Measurements from ENCODE around the gene PSMD7. TPM values are rescaled to one million over a fixed set of nuclear protein-coding genes. Genes with fewer than 3 reads are reported as not detected.

The PSMD7 gene
- total and polyA plus RNA-seq, 2 experiments from 2014 or later: 116 to 165 TPM

DNA sequence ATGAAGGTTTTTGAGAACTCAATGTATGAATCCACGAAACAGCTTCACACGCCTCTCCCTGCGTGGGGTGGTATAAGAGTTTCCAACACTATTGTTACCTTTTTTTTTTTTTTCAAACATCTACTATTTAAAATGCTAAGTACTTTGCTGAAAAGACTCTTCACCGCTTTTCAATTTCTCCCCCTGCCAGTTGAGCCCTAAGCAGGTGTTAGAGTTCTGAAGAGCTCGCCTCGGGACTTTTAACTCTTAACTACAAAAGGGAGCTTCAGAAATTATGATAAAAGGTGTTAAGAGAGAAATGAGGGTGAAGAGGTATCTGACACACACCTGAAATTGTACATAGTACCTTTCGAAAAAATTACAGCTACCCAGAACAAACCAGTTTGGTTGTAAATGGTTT, 20.9 kb upstream of the PSMD7 start:
- Mint-ChIP-seq H3K4me3 (peak overlapping the region; percentile 45; the same call in 1 of the 3 replicates), H3K27ac (no peak overlapping the region), H3K4me1 (peaks cover 22% of the 10 kb centered on the region; the same call in 2 of the 3 replicates), H3K27me3 (ENCODE audit: insufficient read depth, low read depth, poor library complexity) (peaks cover 2% of the 10 kb centered on the region), H3K9me3 (peaks cover 4% of the 10 kb centered on the region), H3K36me3 (ENCODE audit: low read depth) (0 out of 3 replicates have a peak, but pooled peaks cover 3% of the 10 kb centered on the region)
- Histone ChIP-seq H3K36me3 (ENCODE audit: insufficient read depth) (no peaks in the 10 kb centered on the region), H3F3A (replicated peaks; ENCODE audit: low read depth) (no peaks in the 10 kb centered on the region), H3K9me2 (ENCODE audit: insufficient read depth) (no peaks in the 10 kb centered on the region), H3K79me2 (replicated peaks; ENCODE audit: insufficient read depth) (no peaks in the 10 kb centered on the region), H3K4me3 (no peak overlapping the region), H3K4me1 (ENCODE audit: insufficient read depth) (peaks cover 8% of the 10 kb centered on the region), H3K27me3 (ENCODE audit: insufficient read depth) (no peaks in the 10 kb centered on the region), H2AFZ (no peak overlapping the region), H3K27ac (ENCODE audit: low read depth) (no peak overlapping the region), H3K4me2 (peak overlapping the region; percentile 27; the same call in 1 of the 2 replicates), H4K20me1 (replicated peaks; ENCODE audit: insufficient read depth) (no peaks in the 10 kb centered on the region)
- no peak for TF ChIP-seq CREB1 (CRISPR knock-in tag; IDR thresholded peaks at IDR 0.05; ENCODE audit: low read depth)
- no peak for TF ChIP-seq JUNB (IDR thresholded peaks at IDR 0.05; ENCODE audit: unreplicated experiment)
- TF ChIP-seq NANOG (IDR thresholded peaks at IDR 0.05; ENCODE audit: borderline replicate concordance): no peak
- TF ChIP-seq ZNF114 (CRISPR knock-in tag; IDR thresholded peaks at IDR 0.05): no peak
- no peak for TF ChIP-seq EZH2phosphoT487 (IDR thresholded peaks at IDR 0.05; ENCODE audit: unreplicated experiment)
- TF ChIP-seq, protein P1, sequence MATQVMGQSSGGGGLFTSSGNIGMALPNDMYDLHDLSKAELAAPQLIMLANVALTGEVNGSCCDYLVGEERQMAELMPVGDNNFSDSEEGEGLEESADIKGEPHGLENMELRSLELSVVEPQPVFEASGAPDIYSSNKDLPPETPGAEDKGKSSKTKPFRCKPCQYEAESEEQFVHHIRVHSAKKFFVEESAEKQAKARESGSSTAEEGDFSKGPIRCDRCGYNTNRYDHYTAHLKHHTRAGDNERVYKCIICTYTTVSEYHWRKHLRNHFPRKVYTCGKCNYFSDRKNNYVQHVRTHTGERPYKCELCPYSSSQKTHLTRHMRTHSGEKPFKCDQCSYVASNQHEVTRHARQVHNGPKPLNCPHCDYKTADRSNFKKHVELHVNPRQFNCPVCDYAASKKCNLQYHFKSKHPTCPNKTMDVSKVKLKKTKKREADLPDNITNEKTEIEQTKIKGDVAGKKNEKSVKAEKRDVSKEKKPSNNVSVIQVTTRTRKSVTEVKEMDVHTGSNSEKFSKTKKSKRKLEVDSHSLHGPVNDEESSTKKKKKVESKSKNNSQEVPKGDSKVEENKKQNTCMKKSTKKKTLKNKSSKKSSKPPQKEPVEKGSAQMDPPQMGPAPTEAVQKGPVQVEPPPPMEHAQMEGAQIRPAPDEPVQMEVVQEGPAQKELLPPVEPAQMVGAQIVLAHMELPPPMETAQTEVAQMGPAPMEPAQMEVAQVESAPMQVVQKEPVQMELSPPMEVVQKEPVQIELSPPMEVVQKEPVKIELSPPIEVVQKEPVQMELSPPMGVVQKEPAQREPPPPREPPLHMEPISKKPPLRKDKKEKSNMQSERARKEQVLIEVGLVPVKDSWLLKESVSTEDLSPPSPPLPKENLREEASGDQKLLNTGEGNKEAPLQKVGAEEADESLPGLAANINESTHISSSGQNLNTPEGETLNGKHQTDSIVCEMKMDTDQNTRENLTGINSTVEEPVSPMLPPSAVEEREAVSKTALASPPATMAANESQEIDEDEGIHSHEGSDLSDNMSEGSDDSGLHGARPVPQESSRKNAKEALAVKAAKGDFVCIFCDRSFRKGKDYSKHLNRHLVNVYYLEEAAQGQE (IDR thresholded peaks at IDR 0.05; ENCODE audit: unreplicated experiment): no peak
- peak; percentile 45 for ATAC-seq
- DNase-seq (ENCODE audit: low spot score): peak; percentile 41

DNA sequence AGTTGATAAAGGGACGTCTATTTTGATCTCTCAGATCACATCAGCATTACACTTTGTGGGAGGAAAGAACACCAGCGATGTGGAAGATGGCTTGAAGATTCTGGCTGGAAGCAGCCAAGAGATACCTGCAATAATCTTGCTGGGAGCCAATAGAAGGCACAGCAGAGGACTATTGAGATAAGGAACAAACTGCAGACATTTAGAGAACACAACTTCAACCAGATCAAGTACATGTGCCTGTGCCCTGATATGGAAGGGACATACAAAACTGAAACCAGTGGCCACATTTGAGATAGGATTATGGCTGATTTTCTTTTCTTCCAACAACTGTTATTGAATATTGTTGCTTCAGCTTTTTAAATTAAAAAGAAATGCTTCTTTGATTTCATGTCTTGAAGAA, 18.6 kb upstream of the PSMD7 start:
- H3K4me3 Mint-ChIP-seq: no peak overlapping the region
- Histone ChIP-seq H2AFZ (no peak overlapping the region), H4K20me1 (replicated peaks; ENCODE audit: insufficient read depth) (no peaks in the 10 kb centered on the region), H3K27ac (ENCODE audit: low read depth) (no peak overlapping the region), H3K4me1 (ENCODE audit: insufficient read depth) (peaks cover 8% of the 10 kb centered on the region), H3K4me2 (no peak overlapping the region), H3K27me3 (ENCODE audit: insufficient read depth) (no peaks in the 10 kb centered on the region), H3K79me2 (replicated peaks; ENCODE audit: insufficient read depth) (no peaks in the 10 kb centered on the region), H3K9me2 (ENCODE audit: insufficient read depth) (no peaks in the 10 kb centered on the region), H3K4me3 (no peak overlapping the region), H3F3A (replicated peaks; ENCODE audit: low read depth) (no peaks in the 10 kb centered on the region), H3K36me3 (ENCODE audit: insufficient read depth) (no peaks in the 10 kb centered on the region)
- H3K36me3 Mint-ChIP-seq (ENCODE audit: low read depth): 0 out of 3 replicates have a peak, but pooled peaks cover 3% of the 10 kb centered on the region
- H3K27me3 Mint-ChIP-seq (ENCODE audit: insufficient read depth, low read depth, poor library complexity): peaks cover 5% of the 10 kb centered on the region
- ATAC-seq: no peak
- DNase-seq (ENCODE audit: low spot score): no peak
- peaks cover 32% of the 10 kb centered on the region for H3K4me1 Mint-ChIP-seq
- no peak overlapping the region for H3K27ac Mint-ChIP-seq
- H3K9me3 Mint-ChIP-seq: peaks cover 4% of the 10 kb centered on the region
- TF ChIP-seq, protein P2, sequence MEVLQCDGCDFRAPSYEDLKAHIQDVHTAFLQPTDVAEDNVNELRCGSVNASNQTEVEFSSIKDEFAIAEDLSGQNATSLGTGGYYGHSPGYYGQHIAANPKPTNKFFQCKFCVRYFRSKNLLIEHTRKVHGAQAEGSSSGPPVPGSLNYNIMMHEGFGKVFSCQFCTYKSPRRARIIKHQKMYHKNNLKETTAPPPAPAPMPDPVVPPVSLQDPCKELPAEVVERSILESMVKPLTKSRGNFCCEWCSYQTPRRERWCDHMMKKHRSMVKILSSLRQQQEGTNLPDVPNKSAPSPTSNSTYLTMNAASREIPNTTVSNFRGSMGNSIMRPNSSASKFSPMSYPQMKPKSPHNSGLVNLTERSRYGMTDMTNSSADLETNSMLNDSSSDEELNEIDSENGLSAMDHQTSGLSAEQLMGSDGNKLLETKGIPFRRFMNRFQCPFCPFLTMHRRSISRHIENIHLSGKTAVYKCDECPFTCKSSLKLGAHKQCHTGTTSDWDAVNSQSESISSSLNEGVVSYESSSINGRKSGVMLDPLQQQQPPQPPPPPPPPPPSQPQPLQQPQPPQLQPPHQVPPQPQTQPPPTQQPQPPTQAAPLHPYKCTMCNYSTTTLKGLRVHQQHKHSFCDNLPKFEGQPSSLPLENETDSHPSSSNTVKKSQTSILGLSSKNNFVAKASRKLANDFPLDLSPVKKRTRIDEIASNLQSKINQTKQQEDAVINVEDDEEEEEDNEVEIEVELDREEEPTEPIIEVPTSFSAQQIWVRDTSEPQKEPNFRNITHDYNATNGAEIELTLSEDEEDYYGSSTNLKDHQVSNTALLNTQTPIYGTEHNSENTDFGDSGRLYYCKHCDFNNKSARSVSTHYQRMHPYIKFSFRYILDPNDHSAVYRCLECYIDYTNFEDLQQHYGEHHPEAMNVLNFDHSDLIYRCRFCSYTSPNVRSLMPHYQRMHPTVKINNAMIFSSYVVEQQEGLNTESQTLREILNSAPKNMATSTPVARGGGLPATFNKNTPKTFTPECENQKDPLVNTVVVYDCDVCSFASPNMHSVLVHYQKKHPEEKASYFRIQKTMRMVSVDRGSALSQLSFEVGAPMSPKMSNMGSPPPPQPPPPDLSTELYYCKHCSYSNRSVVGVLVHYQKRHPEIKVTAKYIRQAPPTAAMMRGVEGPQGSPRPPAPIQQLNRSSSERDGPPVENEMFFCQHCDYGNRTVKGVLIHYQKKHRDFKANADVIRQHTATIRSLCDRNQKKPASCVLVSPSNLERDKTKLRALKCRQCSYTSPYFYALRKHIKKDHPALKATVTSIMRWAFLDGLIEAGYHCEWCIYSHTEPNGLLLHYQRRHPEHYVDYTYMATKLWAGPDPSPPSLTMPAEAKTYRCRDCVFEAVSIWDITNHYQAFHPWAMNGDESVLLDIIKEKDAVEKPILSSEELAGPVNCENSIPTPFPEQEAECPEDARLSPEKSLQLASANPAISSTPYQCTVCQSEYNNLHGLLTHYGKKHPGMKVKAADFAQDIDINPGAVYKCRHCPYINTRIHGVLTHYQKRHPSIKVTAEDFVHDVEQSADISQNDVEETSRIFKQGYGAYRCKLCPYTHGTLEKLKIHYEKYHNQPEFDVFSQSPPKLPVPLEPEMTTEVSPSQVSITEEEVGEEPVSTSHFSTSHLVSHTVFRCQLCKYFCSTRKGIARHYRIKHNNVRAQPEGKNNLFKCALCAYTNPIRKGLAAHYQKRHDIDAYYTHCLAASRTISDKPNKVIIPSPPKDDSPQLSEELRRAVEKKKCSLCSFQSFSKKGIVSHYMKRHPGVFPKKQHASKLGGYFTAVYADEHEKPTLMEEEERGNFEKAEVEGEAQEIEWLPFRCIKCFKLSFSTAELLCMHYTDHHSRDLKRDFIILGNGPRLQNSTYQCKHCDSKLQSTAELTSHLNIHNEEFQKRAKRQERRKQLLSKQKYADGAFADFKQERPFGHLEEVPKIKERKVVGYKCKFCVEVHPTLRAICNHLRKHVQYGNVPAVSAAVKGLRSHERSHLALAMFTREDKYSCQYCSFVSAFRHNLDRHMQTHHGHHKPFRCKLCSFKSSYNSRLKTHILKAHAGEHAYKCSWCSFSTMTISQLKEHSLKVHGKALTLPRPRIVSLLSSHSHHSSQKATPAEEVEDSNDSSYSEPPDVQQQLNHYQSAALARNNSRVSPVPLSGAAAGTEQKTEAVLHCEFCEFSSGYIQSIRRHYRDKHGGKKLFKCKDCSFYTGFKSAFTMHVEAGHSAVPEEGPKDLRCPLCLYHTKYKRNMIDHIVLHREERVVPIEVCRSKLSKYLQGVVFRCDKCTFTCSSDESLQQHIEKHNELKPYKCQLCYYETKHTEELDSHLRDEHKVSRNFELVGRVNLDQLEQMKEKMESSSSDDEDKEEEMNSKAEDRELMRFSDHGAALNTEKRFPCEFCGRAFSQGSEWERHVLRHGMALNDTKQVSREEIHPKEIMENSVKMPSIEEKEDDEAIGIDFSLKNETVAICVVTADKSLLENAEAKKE (CRISPR knock-in tag; IDR thresholded peaks at IDR 0.05): no peak
- TF ChIP-seq CREB1 (CRISPR knock-in tag; IDR thresholded peaks at IDR 0.05; ENCODE audit: low read depth) (no peak), ZNF331 (CRISPR knock-in tag; IDR thresholded peaks at IDR 0.05; ENCODE audit: low read depth) (no peak), ZNF114 (CRISPR knock-in tag; IDR thresholded peaks at IDR 0.05) (no peak), STAT1 (IDR thresholded peaks at IDR 0.05; ENCODE audit: unreplicated experiment) (no peak), POLR2AphosphoS5 (IDR thresholded peaks at IDR 0.05; ENCODE audit: low read depth) (no peak), EZH2phosphoT487 (IDR thresholded peaks at IDR 0.05; ENCODE audit: unreplicated experiment) (no peak), EZH2 (IDR thresholded peaks at IDR 0.05; ENCODE audit: low read depth, unreplicated experiment) (no peak)

Measured in GM23338 (cell line).